ENCODE results near the gene TBCD.

Gene TBCD

GRCh38 chr17:82849076-82849945 lies 97.4 kb downstream of the TBCD start:
- in situ Hi-C loops (cut with MboI; ENCODE audit: low sequenced_read_pairs) = no loop called here
- DNase-seq (ENCODE audit: low spot score in 2 of 2) = no peak
- Histone ChIP-seq H3K27me3 (ENCODE audit: low read depth) (no peaks in the 10 kb centered on the region), H3K4me3 (no peak overlapping the region), H3K36me3 (replicated peaks) (peaks cover 48% of the 10 kb centered on the region), H3K9me3 (no peaks in the 10 kb centered on the region), H3K4me1 (no peaks in the 10 kb centered on the region)

- in situ Hi-C loops (cut with MboI; ENCODE audit: low sequenced_read_pairs) = no loop called here
- Histone ChIP-seq H3K36me3 (replicated peaks) (peaks cover 52% of the 10 kb centered on the region), H3K4me1 (no peaks in the 10 kb centered on the region), H3K9me3 (no peaks in the 10 kb centered on the region), H3K4me3 (no peak overlapping the region), H3K27me3 (ENCODE audit: low read depth) (no peaks in the 10 kb centered on the region)
- no peak for DNase-seq (ENCODE audit: low spot score in 2 of 2)
These were observed 99.5 kb downstream of the TBCD start for GRCh38 chr17:82851381-82851780.

- in situ Hi-C loops (cut with MboI; ENCODE audit: low sequenced_read_pairs) = no loop called here
- no peaks in the 10 kb centered on the region for H3K27me3 ChIP-seq (ENCODE audit: low read depth)
These were observed 102.4 kb downstream of the TBCD start for GRCh38 chr17:82854226-82854625.

GRCh38 chr17:82856361-82856760 lies 104.5 kb downstream of the TBCD start:
- no peak for DNase-seq (ENCODE audit: low spot score in 2 of 2)
- Histone ChIP-seq H3K4me1 (no peaks in the 10 kb centered on the region), H3K4me3 (no peak overlapping the region), H3K36me3 (replicated peaks) (peaks cover 46% of the 10 kb centered on the region), H3K27me3 (ENCODE audit: low read depth) (no peaks in the 10 kb centered on the region), H3K9me3 (no peaks in the 10 kb centered on the region)
- in situ Hi-C loops (cut with MboI; ENCODE audit: low sequenced_read_pairs) = no loop called here

More at GRCh38 chr17:82854226-82854625, 102.4 kb downstream of the TBCD start:
- Histone ChIP-seq H3K4me1 (no peaks in the 10 kb centered on the region), H3K4me3 (no peak overlapping the region), H3K36me3 (replicated peaks) (peaks cover 50% of the 10 kb centered on the region), H3K9me3 (no peaks in the 10 kb centered on the region)
- no peak for DNase-seq (ENCODE audit: low spot score in 2 of 2)

- Histone ChIP-seq H3K4me3 (no peak overlapping the region), H3K36me3 (replicated peaks) (peaks cover 37% of the 10 kb centered on the region), H3K4me1 (no peaks in the 10 kb centered on the region), H3K9me3 (no peaks in the 10 kb centered on the region), H3K27me3 (ENCODE audit: low read depth) (no peaks in the 10 kb centered on the region)
- in situ Hi-C loops (cut with MboI; ENCODE audit: low sequenced_read_pairs) = no loop called here
- DNase-seq (ENCODE audit: low spot score in 2 of 2) = no peak
These were observed 106.7 kb downstream of the TBCD start for GRCh38 chr17:82858376-82859126.

- in situ Hi-C loops (cut with MboI; ENCODE audit: low sequenced_read_pairs) = no loop called here
- no peak overlapping the region for H3K4me3 ChIP-seq
- H3K36me3 ChIP-seq (replicated peaks) = peaks cover 34% of the 10 kb centered on the region
- H3K4me1 ChIP-seq = no peaks in the 10 kb centered on the region
- no peaks in the 10 kb centered on the region for H3K9me3 ChIP-seq
- no peaks in the 10 kb centered on the region for H3K27me3 ChIP-seq (ENCODE audit: low read depth)
- no peak for DNase-seq (ENCODE audit: low spot score in 2 of 2)
These were observed 107.9 kb downstream of the TBCD start for GRCh38 chr17:82859431-82860403.

- no peaks in the 10 kb centered on the region for H3K9me3 ChIP-seq
- in situ Hi-C loops (cut with MboI; ENCODE audit: low sequenced_read_pairs) = no loop called here
- no peaks in the 10 kb centered on the region for H3K27me3 ChIP-seq (ENCODE audit: low read depth)
- DNase-seq (ENCODE audit: low spot score in 2 of 2) = no peak
- H3K4me1 ChIP-seq = no peaks in the 10 kb centered on the region
- H3K4me3 ChIP-seq = no peak overlapping the region
- peaks cover 28% of the 10 kb centered on the region for H3K36me3 ChIP-seq (replicated peaks)
These were observed 108.9 kb downstream of the TBCD start for GRCh38 chr17:82860606-82861392.

GRCh38 chr17:82861393-82861775 lies 109.5 kb downstream of the TBCD start:
- no peaks in the 10 kb centered on the region for H3K4me1 ChIP-seq
- no peak overlapping the region for H3K4me3 ChIP-seq
- H3K9me3 ChIP-seq = no peaks in the 10 kb centered on the region
- DNase-seq (ENCODE audit: low spot score in 2 of 2) = no peak
- in situ Hi-C loops (cut with MboI; ENCODE audit: low sequenced_read_pairs) = no loop called here
- H3K36me3 ChIP-seq (replicated peaks) = peaks cover 29% of the 10 kb centered on the region
- no peaks in the 10 kb centered on the region for H3K27me3 ChIP-seq (ENCODE audit: low read depth)

GRCh38 chr17:82862191-82862590 lies 110.3 kb downstream of the TBCD start:
- in situ Hi-C loops (cut with MboI; ENCODE audit: low sequenced_read_pairs) = no loop called here
- no peak for DNase-seq (ENCODE audit: low spot score in 2 of 2)
- H3K36me3 ChIP-seq (replicated peaks) = peaks cover 32% of the 10 kb centered on the region
- H3K9me3 ChIP-seq = no peaks in the 10 kb centered on the region
- no peak overlapping the region for H3K4me3 ChIP-seq
- H3K27me3 ChIP-seq (ENCODE audit: low read depth) = no peaks in the 10 kb centered on the region
- H3K4me1 ChIP-seq = no peaks in the 10 kb centered on the region

GRCh38 chr17:82862737-82863382 lies 111.0 kb downstream of the TBCD start:
- Histone ChIP-seq H3K4me1 (no peaks in the 10 kb centered on the region), H3K4me3 (no peak overlapping the region)
- in situ Hi-C loops (cut with MboI; ENCODE audit: low sequenced_read_pairs) = no loop called here

GRCh38 chr17:82863383-82863940 lies 111.6 kb downstream of the TBCD start:
- Histone ChIP-seq H3K4me3 (no peak overlapping the region), H3K9me3 (no peaks in the 10 kb centered on the region), H3K36me3 (replicated peaks) (peaks cover 28% of the 10 kb centered on the region), H3K27me3 (ENCODE audit: low read depth) (no peaks in the 10 kb centered on the region), H3K4me1 (no peaks in the 10 kb centered on the region; the same call in 1 of the 2 replicates)
- no peak for DNase-seq (ENCODE audit: low spot score in 2 of 2)
- in situ Hi-C loops (cut with MboI; ENCODE audit: low sequenced_read_pairs) = no loop called here

More at GRCh38 chr17:82862737-82863382, 111.0 kb downstream of the TBCD start:
- DNase-seq (ENCODE audit: low spot score in 2 of 2) = no peak
- Histone ChIP-seq H3K9me3 (no peaks in the 10 kb centered on the region), H3K36me3 (replicated peaks) (peaks cover 32% of the 10 kb centered on the region), H3K27me3 (ENCODE audit: low read depth) (no peaks in the 10 kb centered on the region)

All from HAP-1 (cell line).